Measurements from ENCODE around the gene SLC9B2.
"Not testable (repeated sequence)": the region's sequence is repeated elsewhere in the genome, so short reads cannot be mapped to it uniquely, and the experiment has no call there.

The SLC9B2 gene

GRCh38 chr4:103019308-103020124, 57.0 kb downstream of the SLC9B2 start, which contains the start of gene SLC9B1:
SLC9B1 (minus strand) TSS chr4:103019705; CDS start chr4:102991711, 27,994 bp downstream.
- peak; percentile 89 for DNase-seq (ENCODE audit: low read depth)

- DNase-seq (ENCODE audit: low read depth) = no peak
These were observed 57.9 kb downstream of the SLC9B2 start for GRCh38 chr4:103018391-103019307.

- DNase-seq (ENCODE audit: low read depth) = no peak
These were observed 64.0 kb downstream of the SLC9B2 start for GRCh38 chr4:103012551-103012950.

- no peak for DNase-seq (ENCODE audit: low read depth)
These were observed 64.5 kb downstream of the SLC9B2 start for GRCh38 chr4:103012060-103012459.

- no peak for DNase-seq (ENCODE audit: low read depth)
These were observed 65.1 kb downstream of the SLC9B2 start for GRCh38 chr4:103011378-103012025.

GRCh38 chr4:103010804-103011203, 65.8 kb downstream of the SLC9B2 start:
- DNase-seq (ENCODE audit: low read depth) = no peak

- DNase-seq (ENCODE audit: low read depth) = no peak
These were observed 67.5 kb downstream of the SLC9B2 start for GRCh38 chr4:103008875-103009729.

- DNase-seq (ENCODE audit: low read depth) = no peak
These were observed 74.0 kb downstream of the SLC9B2 start for GRCh38 chr4:103002551-103002950.

GRCh38 chr4:102994803-102995202, 81.8 kb downstream of the SLC9B2 start:
- DNase-seq (ENCODE audit: low read depth) = no peak

GRCh38 chr4:102993985-102994384, 82.6 kb downstream of the SLC9B2 start:
- not testable (repeated sequence) for DNase-seq (ENCODE audit: low read depth)

- no peak for DNase-seq (ENCODE audit: low read depth)
These were observed 88.0 kb downstream of the SLC9B2 start for GRCh38 chr4:102988429-102989020.

GRCh38 chr4:102981005-102981404, 95.6 kb downstream of the SLC9B2 start:
- DNase-seq (ENCODE audit: low read depth) = no peak
